GM19239 (cell line): ENCODE measurements around the gene PLK1.
A peak's percentile ranks its signal among the peaks of the same experiment; 100 is the strongest.
"Not testable (repeated sequence)": the region's sequence is repeated elsewhere in the genome, so short reads cannot be mapped to it uniquely, and the experiment has no call there.

Experiments
- DNase-seq: peaks from one replicate; pipeline ENCODE4 v3.0.0; 2011; ENCODE audit warnings: low spot score; ENCODE audit not compliant: insufficient read length
- FAIRE-seq: peaks from 2 replicates; lab custom pipeline; 2011; peaks lifted over from hg19 to GRCh38; lab: Jason Lieb, UNC

PLK1 gene

DNA sequence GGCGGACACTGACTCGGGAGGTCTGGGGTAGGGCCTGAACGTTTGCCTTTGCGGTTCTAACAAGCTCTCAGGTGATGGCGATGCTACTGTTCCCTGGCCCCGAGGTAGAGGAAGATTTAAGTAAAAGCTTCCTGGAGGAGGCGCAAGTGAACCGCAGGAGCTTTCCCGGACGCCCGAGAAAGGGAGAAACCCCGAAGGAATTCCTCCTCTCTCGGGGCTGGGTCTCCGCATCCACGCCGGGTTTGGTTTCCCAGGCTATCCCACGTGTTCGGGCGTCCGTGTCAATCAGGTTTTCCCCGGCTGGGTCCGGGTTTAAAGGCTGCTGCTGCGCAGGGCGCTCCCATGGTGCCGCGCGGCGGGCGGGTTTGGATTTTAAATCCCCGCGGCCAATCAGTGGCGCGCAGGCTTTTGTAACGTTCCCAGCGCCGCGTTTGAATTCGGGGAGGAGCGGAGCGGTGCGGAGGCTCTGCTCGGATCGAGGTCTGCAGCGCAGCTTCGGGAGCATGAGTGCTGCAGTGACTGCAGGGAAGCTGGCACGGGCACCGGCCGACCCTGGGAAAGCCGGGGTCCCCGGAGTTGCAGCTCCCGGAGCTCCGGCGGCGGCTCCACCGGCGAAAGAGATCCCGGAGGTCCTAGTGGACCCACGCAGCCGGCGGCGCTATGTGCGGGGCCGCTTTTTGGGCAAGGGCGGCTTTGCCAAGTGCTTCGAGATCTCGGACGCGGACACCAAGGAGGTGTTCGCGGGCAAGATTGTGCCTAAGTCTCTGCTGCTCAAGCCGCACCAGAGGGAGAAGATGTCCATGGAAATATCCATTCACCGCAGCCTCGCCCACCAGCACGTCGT is at the start of gene PLK1:
Gene PLK1 (plus strand): TSS at position 460 of the 844 bp plus-strand sequence. CDS start 44 bp downstream, at position 504.
- DNase-seq (peak; percentile 89), FAIRE-seq (peak; percentile 71)

- FAIRE-seq, result no peak
- DNase-seq, result no peak
Observed at GRCh38 chr16:23629516-23629915, 49.2 kb upstream of the PLK1 start.

- not testable (repeated sequence) for DNase-seq, FAIRE-seq
Observed at GRCh38 chr16:23631874-23632273, 46.8 kb upstream of the PLK1 start.

DNA sequence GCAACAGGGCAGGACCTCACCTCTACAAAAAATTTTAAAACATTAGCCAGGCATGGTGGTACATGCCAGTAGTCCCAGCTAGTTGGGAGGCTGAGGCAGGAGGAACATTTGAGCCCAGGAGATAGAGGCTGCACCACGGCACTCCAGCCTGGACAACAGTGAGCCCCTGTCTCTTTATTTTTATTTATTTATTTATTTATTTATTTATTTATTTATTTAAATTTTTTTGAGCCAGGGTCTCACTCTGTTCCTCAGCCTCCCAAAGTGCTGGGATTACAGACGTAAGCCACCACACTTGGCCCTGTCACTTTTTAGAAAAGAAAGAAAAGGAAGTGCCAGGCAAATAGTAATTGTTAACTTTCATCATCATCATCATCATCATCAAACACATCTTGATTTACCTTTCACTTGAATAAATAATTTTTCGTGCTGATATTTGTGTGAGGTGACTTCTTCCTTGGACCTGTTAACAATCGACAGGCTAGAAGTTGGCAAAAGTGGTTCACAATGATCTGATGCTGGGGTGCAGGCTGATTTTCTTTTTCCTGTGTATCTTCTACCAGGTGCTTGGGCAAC is 44.1 kb upstream of the PLK1 start:
- no peak for DNase-seq
- no peak for FAIRE-seq

GRCh38 chr16:23635958-23636357 is 42.7 kb upstream of the PLK1 start:
- no peak for FAIRE-seq

GRCh38 chr16:23640615-23640930 is 38.1 kb upstream of the PLK1 start:
- no peak for FAIRE-seq
- DNase-seq, result no peak

More at GRCh38 chr16:23635958-23636357, 42.7 kb upstream of the PLK1 start:
- no peak for DNase-seq

DNA sequence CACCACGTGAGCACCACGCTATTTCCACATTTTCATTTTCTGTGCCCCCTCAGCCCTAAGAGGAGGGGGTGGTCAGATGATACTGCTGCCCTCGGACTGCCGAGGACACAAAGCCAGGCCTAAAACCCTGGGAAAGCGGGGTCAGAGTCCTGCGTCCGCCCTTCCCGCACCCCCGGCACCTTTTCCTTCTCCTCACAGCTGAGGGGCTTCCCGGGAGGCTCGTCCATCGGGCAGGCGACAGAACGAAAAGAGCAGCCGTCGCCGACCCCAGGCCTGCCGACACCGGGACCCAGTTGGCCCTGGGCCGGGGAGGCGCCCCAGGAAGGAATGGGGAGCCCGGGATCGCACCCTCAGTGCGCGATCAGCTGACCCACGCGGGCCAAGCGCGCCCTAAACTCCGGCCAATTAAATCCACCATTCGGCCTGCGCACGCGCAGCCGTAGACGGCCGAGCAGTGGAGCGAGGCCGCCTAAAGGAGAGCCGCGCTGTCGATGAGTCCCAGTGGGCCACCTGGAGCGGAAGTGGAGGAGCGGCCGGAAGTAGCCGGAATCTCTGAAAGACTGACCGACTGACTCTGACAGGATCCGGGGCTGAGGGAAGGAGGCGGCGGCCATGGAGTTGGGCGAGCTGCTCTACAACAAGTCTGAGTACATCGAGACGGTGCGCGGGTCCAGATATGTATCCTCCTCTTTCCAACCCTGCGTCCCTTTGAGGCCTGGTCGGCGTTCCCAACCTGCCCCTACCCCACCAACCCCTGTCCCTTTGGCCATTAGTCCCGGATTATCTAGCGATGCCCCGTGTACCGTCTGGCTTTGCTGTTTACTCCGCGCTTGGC is 37.5 kb upstream of the PLK1 start, which contains the start of the genes DCTN5 and PALB2:
Gene DCTN5 (plus strand): TSS at position 536 of the 835 bp plus-strand sequence. CDS start 77 bp downstream, at position 613.
Gene PALB2 (minus strand): TSS at position 380 of the 835 bp plus-strand sequence. CDS start 153 bp downstream, at position 227.
- FAIRE-seq, result peak; percentile 97
- peak; percentile 91 for DNase-seq

DNA sequence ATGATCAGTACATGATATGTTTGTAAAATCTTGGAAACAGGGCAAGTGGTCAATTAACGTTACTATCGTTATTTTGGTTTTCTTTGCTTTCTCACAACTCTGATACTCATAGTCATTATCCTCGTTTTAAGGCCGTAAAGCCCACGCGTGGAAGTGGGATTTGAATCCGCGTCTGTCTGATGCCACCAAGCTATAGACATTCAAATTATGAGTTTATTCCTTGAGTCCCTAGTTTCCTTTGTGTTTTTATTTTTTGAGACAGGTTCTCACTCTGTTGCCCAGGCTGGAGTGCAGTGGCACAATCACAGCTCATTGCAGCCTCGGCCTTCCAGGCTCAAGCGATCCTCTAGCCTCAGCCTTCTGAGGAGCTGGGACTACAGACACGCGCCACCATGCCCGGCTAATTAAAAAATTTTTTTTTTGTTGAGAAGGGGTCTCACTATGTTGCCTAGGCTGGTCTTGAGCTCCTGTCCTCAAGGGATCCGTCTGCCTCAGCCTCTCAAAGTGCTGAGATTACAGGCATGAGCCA is 36.4 kb upstream of the PLK1 start:
- FAIRE-seq, result no peak
- no peak for DNase-seq

GRCh38 chr16:23650674-23651416 is 27.8 kb upstream of the PLK1 start:
- FAIRE-seq (peak; percentile 35), DNase-seq (no peak)

DNA sequence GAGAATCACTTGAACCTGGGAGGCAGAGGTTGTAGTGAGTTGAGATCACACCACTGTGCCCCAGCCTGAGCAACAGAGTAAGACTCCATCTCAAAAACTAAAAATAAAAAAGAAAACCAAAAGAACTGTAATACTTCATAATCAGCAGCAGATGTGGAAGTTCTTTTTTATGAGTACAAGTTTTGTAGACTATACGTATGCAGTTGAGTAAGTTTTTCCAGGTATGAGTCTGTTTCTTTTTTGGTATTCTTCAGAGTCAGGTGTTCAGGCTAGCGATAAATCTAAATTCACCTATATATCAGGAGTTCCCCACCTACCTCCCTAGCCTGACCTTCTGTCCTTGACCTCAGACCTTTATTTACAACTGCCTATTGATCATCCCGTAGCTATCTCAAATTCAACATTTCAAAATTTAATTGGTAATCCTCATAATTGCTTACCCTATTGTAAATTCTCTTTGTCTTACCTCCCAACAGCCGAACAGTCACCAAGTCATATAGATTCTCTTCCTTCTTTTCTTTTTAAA is 26.7 kb upstream of the PLK1 start:
- DNase-seq (no peak), FAIRE-seq (no peak)

- DNase-seq (no peak), FAIRE-seq (no peak)
Observed at GRCh38 chr16:23663918-23664317, 14.8 kb upstream of the PLK1 start.

- FAIRE-seq (no peak), DNase-seq (no peak)
Observed at GRCh38 chr16:23666571-23667354, 11.9 kb upstream of the PLK1 start.

GRCh38 chr16:23667355-23667659 is 11.4 kb upstream of the PLK1 start:
- FAIRE-seq, result no peak
- no peak for DNase-seq

DNA sequence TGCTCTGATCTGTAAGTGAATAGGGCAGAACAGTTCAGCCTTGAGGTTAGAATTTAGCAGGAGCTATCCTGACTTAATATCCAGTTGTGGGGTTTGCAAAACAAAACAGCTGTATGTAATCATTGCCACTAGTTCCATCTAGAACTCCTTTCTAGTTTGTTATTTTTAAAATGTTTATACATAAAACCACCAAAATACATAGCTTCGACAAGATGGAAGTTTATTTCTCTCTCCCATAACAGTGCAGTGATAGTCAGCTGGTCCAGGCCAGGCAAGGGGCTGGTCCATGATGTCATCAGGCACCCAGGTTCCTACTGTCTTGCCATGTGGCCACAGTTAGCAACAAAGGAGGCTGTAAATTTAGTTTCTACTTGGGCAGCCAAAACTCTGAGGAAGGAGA is 10.5 kb upstream of the PLK1 start:
- FAIRE-seq (no peak), DNase-seq (no peak)

- DNase-seq, result no peak
- FAIRE-seq, result no peak
Observed at GRCh38 chr16:23668873-23669272, 9.8 kb upstream of the PLK1 start.

DNA sequence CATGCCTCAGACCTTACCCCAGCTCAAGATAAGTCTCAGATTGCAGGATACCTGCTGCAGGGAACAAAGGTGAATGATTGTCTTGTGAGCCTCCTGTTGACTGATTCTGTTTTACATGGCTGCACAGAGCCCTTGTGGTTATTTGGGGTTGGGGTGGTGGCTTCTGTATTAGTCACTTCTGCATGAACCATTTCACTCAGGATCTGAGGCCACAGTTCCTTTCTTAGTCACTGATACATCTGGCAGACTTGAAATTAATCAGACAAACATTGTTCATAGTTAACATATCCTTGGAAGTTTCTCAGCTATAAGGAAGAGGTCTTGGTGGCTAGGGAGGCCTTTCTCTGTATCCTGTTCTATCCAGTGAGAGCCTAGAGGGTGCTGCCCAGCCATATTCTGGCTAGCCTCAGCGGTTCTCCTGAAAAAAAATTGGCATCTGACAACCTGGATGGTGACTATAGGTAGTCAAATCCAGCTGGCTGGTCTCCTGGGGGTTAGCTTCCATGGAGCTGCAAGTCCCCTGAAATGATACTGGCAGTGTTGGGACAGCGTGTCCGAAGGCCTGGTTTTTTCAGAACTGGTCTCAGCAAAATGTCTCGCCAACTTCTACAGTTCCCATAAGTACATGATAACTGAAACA is 8.4 kb upstream of the PLK1 start:
- DNase-seq (no peak), FAIRE-seq (peak; percentile 89)

DNA sequence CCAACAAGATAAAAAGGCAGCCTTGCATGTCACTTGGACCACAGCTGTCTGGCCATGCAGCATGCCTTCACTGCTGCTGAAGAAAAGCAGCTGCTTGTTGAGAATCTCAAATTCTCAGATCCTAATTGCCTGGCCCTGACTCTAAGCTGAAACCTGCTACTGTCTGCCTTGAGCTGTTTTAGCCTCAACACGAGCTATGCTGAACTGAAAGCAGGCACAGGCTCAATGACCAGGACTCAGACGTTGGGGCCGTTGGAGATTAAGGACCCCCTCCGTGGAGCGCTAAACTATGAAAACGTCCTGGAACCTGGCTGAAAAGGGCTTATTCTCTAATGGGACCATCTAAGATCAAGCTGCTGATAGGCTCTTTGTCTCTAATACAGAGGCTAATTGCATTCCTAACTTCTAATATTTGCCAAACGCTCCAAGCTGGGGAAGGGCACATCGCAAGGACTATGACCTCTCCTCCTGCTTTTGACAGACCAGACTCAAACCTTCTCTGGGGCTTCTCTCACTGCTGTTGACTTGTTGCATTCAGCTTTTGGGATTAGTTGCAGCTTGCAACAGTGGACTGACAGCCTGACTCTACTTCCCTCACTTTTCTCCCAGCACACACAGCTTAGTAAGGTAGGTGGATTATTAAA is 4.6 kb upstream of the PLK1 start:
- no peak for FAIRE-seq
- DNase-seq, result no peak

GRCh38 chr16:23676924-23677480 is 1.7 kb upstream of the PLK1 start:
- no peak for FAIRE-seq
- DNase-seq, result no peak
